GM19099 (cell line): ENCODE data around the gene OPA3.
A peak's percentile ranks its signal among the peaks of the same experiment; 100 is the strongest.

ENCODE experiments used
- POLR2A ChIP-seq: IDR thresholded peaks from 3 replicates; pipeline ENCODE4 v1.6.1; 2011; ENCODE audit warnings: low read depth; ENCODE audit not compliant: insufficient read length; ENCODE audit errors: extremely low read depth

The OPA3 gene

DNA sequence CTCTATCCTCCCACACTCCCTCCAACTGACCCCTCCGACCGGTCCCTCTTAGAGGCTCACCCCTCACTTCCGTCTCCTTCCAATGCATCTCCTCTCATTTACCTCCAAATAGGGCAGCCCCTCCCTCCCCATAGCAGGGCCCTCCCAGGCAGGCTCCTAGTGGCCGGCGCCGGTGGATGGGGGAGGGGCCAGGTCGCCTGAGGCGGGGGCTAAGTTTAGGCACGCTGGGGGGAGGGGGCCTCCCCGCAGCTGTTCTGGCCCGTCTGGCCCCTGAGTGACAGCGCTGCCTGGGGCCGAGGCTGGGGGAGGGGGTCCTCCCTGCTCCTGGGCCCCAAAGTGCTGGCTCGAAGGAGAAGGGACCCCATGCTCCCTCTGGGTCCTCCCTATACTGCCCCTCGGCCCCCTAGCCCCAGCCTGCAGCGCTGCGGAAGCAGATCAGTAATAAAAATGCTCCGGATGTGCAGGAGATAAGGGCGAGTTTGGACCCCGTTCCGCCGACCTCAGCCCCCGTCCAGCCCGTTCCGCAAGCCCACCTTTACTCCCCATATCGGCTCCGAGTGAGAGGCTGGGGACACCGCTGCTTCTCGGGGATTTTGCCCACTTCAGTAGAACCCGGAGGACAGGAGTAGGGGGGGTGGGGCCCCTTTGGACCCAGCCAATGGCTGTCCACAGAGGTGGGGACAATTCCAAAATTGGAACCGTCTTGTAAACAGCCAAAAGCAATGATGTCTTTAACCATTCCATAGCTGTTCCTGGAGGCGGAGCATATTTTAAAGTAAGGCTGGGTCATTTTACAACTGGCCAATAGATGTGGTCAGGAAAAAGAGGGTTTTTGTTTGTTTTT lies 91.8 kb downstream of the OPA3 start:
- TF ChIP-seq POLR2A = no peak

GRCh38 chr19:45492137-45492626 lies 92.4 kb downstream of the OPA3 start:
- TF ChIP-seq POLR2A = no peak

DNA sequence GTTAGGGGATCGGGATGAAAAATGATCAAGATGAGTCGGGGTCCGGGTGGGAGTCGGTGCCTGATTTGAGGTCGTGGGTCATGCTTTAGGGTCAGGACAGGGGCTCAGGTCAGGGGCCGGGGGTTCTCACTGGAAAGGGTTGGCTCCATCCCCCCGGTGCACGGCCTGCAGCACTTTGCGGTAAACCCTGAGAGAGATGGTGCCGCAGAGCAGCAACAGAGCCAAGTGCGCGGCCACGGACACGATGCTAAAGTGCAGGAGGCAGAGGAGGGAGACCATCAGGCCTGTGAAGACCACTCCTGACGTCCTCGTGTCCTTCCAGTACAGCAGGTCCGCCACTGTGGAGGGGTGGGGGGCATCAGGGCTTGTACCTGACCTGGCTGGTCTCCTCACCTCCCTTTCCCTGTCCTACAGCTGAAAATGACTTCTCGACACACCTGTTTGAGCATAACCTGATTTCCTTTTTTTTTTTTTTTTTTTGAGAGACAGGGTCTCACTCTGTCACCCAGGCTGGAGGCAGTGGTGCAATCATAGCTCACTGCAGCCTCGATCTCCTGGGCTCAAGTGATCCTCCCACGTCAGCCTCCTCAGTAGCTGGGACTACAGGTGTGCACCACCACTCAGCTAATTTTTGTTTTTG lies 95.3 kb downstream of the OPA3 start:
- TF ChIP-seq POLR2A = no peak

DNA sequence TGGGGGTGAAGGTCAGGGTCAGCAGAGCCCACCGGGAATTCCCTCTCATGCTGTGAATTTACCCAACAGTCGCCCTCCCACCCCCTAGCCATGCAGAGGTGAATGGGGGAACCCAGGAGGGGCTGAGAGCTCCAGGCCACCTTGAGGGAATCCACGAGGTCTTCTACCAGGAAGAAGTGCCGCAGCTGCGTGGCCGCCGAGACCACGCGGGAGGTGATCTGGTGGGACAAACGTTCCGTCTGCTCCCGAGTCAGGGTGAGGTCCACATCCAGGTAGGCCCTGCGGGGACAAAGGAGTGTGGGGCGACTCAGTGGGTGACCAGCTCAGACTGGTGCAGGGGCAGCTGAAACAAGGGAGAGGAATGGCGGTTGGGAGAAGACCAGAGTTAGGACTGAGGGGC lies 95.9 kb downstream of the OPA3 start:
- TF ChIP-seq POLR2A = no peak

GRCh38 chr19:45485305-45486077 lies 99.1 kb downstream of the OPA3 start:
- TF ChIP-seq POLR2A = no peak

GRCh38 chr19:45484273-45484945 lies 100.2 kb downstream of the OPA3 start:
- no peak for TF ChIP-seq POLR2A

DNA sequence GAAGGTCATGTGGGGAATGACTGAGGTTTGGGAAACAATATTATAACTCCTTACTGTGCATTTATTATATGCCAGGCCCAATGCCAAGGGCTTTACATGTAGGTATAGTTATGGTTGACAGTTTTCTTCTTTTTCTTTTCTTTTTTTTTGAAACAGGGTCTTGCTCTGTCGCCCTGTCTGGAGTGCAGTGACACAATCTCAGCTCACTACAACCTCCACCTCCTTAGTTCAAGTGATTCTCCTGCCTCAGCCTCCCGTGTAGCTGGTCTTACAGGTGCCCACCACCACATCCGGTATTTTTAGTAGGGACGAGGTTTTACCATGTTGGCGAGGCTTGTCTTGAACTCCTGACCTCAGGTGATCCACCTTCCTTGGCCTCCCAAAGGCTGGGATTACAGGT lies 101.6 kb downstream of the OPA3 start:
- no peak for TF ChIP-seq POLR2A

DNA sequence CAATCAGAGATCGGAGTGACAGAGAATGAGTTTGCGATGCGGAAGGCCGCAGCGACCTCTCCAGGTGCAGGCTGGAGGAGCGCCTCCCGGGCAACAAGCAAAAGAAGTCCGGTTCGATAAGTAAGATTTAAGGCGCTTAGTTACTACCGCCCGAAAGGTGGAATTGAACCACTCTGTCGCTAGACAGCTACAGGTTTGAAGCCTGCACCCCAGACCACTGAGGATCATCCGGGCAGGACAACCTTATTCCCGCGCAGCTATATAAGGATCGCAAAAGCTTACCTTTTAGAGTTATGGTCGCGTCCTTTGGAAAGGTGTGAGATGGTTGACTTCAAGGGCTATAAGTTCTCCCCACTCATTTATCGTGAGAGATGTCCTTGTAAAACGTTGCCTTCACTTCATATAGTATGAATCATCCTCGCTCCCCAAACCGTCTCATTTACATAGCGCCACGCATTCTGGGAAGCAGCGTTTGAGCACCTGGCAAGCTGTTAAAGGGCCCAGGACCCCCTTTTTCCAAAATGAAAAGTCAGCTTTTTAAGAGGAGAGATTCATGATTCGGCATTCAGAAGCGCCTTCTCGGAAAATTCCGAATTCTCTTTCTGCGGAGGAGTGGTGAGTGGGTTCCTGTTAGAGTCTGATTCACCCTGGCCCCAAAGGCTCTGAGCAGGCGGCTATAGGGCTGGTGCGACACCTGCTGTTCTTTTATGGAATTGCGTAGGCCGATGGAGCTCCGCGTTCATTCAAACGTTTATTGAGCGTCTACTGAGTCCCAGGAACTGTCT lies 106.0 kb downstream of the OPA3 start:
- TF ChIP-seq POLR2A = peak; percentile 61

DNA sequence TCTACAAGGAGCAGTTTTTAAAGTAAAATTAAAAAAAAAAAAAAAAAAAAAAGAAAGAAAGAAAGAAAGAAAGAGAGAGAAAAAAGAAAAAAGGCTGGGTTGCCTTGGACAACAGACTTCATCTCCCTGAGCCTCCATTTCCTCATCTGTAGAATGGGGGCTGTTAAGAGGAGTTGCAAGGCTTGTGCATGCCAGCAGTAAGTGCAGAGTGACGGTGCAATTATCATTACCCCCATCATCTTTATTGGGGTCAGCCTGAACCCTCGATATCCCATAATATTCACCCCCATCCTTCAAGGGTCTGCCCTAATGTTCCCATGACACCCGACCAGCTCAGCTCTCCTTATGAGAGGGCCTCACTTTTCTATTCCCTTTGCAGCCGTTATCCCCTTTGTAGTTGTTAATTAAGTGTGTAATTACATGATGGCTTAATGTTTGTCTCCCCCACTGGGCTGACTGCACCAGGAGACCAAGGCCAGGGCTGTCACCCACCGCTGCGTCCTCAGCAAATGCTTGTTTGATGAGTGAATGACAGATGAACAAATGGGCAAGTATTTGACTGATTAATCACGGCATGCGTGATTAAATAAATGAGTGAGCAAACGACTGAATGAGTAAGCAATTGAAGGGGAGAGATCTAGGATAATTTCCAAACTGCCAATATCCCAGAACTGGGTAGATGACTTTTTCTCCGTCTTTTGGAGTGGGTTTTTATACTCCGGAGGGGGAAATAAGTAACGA lies 106.7 kb downstream of the OPA3 start:
- no peak for TF ChIP-seq POLR2A
